H9 (cell line): ENCODE measurements around the gene SELPLG. TPM values are rescaled to one million over a fixed set of nuclear protein-coding genes. Genes with fewer than 3 reads are reported as not detected.

Experiments
- DNase-seq: peaks from one replicate; pipeline ENCODE4 v3.0.0-alpha.2; 2017
- H2AFZ ChIP-seq: one replicate; pipeline ENCODE4 v1.6.1; 2013; ENCODE audit warnings: mild to moderate bottlenecking, low read length, control low read depth, moderate library complexity
- H2AK5ac ChIP-seq: 2 replicates; pipeline ENCODE4 v1.6.1; 2013; ENCODE audit warnings: low read length, control low read depth, mixed read lengths; ENCODE audit not compliant: insufficient read length
- H2BK120ac ChIP-seq: one replicate; pipeline ENCODE4 v1.6.1; 2013; ENCODE audit warnings: low read depth, mild to moderate bottlenecking, low read length, control low read depth, inconsistent platforms; ENCODE audit not compliant: poor library complexity, severe bottlenecking
- H2BK12ac ChIP-seq: 2 replicates; pipeline ENCODE4 v1.6.1; 2013; ENCODE audit warnings: low read length, control low read depth, mixed read lengths, low read depth; ENCODE audit not compliant: insufficient read length
- H2BK15ac ChIP-seq: 2 replicates; pipeline ENCODE4 v1.6.1; 2013; ENCODE audit warnings: low read depth, low read length, control low read depth
- H2BK20ac ChIP-seq: one replicate; pipeline ENCODE4 v1.6.1; 2013; ENCODE audit warnings: low read depth, mild to moderate bottlenecking, low read length, control low read depth, inconsistent platforms; ENCODE audit not compliant: poor library complexity, severe bottlenecking
- H2BK5ac ChIP-seq: 2 replicates; pipeline ENCODE4 v1.6.1; 2013; ENCODE audit warnings: low read length, control low read depth, mixed read lengths; ENCODE audit not compliant: insufficient read length
- H3K14ac ChIP-seq: 2 replicates; pipeline ENCODE4 v1.6.1; 2013; ENCODE audit warnings: low read length, control low read depth; ENCODE audit not compliant: insufficient read depth
- H3K18ac ChIP-seq: 2 replicates; pipeline ENCODE4 v1.6.1; 2013; ENCODE audit warnings: low read depth, mild to moderate bottlenecking, mixed read lengths, low read length, control low read depth; ENCODE audit not compliant: insufficient read length
- H3K23ac ChIP-seq: 2 replicates; pipeline ENCODE4 v1.6.1; 2013; ENCODE audit warnings: low read length, control low read depth, mixed read lengths, low read depth; ENCODE audit not compliant: insufficient read length
- H3K23me2 ChIP-seq: 2 replicates; pipeline ENCODE4 v1.6.1; 2013; ENCODE audit warnings: low read depth, mild to moderate bottlenecking, mixed read lengths, low read length, control low read depth; ENCODE audit not compliant: insufficient read length, poor library complexity, severe bottlenecking
- H3K27ac ChIP-seq: 2 replicates; pipeline ENCODE4 v1.5.1; 2013; ENCODE audit warnings: low read length, control low read depth, mixed read lengths, low read depth; ENCODE audit not compliant: insufficient read length
- H3K27me3 ChIP-seq: 2 replicates; pipeline ENCODE4 v1.6.1; 2013; ENCODE audit warnings: low read length, control low read depth, inconsistent platforms; ENCODE audit not compliant: insufficient read depth
- H3K4ac ChIP-seq: 2 replicates; pipeline ENCODE4 v1.6.1; 2013; ENCODE audit warnings: low read depth, mild to moderate bottlenecking, control low read depth, inconsistent platforms, low read length, moderate library complexity
- H3K4me1 ChIP-seq: 2 replicates; pipeline ENCODE4 v1.6.1; 2013; ENCODE audit warnings: low read length, control low read depth, inconsistent platforms; ENCODE audit not compliant: insufficient read depth
- H3K4me2 ChIP-seq: 2 replicates; pipeline ENCODE4 v1.6.1; 2013; ENCODE audit warnings: low read length, control low read depth, mixed read lengths; ENCODE audit not compliant: insufficient read length, insufficient read depth
- H3K56ac ChIP-seq: 2 replicates; pipeline ENCODE4 v1.6.1; 2013; ENCODE audit warnings: low read depth, mild to moderate bottlenecking, mixed read lengths, low read length, control low read depth; ENCODE audit not compliant: insufficient read length
- H3K79me1 ChIP-seq: 2 replicates; pipeline ENCODE4 v1.6.1; 2013; ENCODE audit warnings: low read depth, mild to moderate bottlenecking, moderate library complexity, low read length, control low read depth, inconsistent platforms; ENCODE audit not compliant: insufficient read depth, poor library complexity, severe bottlenecking
- H3K79me2 ChIP-seq: 2 replicates; pipeline ENCODE4 v1.6.1; 2013; ENCODE audit warnings: low read length, control low read depth, inconsistent platforms; ENCODE audit not compliant: insufficient read depth
- H3K9ac ChIP-seq: 2 replicates; pipeline ENCODE4 v1.6.1; 2013; ENCODE audit warnings: low read length, control low read depth, mixed read lengths; ENCODE audit not compliant: insufficient read length; ENCODE audit errors: extremely low read depth
- H3K9me3 ChIP-seq: one replicate; pipeline ENCODE4 v1.6.1; 2013; ENCODE audit warnings: low read depth, low read length, inconsistent platforms; ENCODE audit not compliant: control insufficient read depth
- H3T11ph ChIP-seq: one replicate; pipeline ENCODE4 v1.6.1; 2013; ENCODE audit warnings: mild to moderate bottlenecking, low read length, control low read depth, inconsistent platforms
- H4K20me1 ChIP-seq: one replicate; pipeline ENCODE4 v1.6.1; 2013; ENCODE audit not compliant: control insufficient read depth, insufficient read length, insufficient read depth
- H4K5ac ChIP-seq: 2 replicates; pipeline ENCODE4 v1.6.1; 2013; ENCODE audit warnings: low read depth, mild to moderate bottlenecking, mixed read lengths, low read length, control low read depth; ENCODE audit not compliant: insufficient read length
- H4K8ac ChIP-seq: replicated peaks from 2 replicates; pipeline ENCODE4 v1.6.1; 2013; ENCODE audit warnings: low read length, control low read depth, mixed read lengths, low read depth; ENCODE audit not compliant: insufficient read length
- H4K91ac ChIP-seq: 2 replicates; pipeline ENCODE4 v1.6.1; 2013; ENCODE audit warnings: low read depth, mild to moderate bottlenecking, moderate library complexity, mixed read lengths, low read length, control low read depth; ENCODE audit not compliant: insufficient read length
- H3K27ac Mint-ChIP-seq, 3 experiments: 2 replicates in 2 of 3; 3 replicates in 1 of 3; pipeline ENCODE4 v1.8.0; 2020 to 2021; ENCODE audit warnings: mixed read lengths in 3 of 3, mild to moderate bottlenecking in 1 of 3, moderate library complexity in 1 of 3
- H3K27me3 Mint-ChIP-seq: 2 replicates; pipeline ENCODE4 v1.8.0; 2021; ENCODE audit warnings: low read depth, mild to moderate bottlenecking, moderate library complexity, mixed read lengths
- H3K36me3 Mint-ChIP-seq, 3 experiments: 2 replicates in 2 of 3; 3 replicates in 1 of 3; pipeline ENCODE4 v1.8.0; 2020 to 2021; ENCODE audit warnings: low read depth in 3 of 3, mixed read lengths in 3 of 3; ENCODE audit not compliant: insufficient read depth in 1 of 3
- H3K4me1 Mint-ChIP-seq, 2 experiments: 2 replicates each; pipeline ENCODE4 v1.8.0; 2020; ENCODE audit warnings: mixed read lengths in 2 of 2
- H3K4me3 Mint-ChIP-seq, 2 experiments: 2 replicates in 1 of 2; 3 replicates in 1 of 2; pipeline ENCODE4 v1.8.0; 2020 to 2021; ENCODE audit warnings: mild to moderate bottlenecking in 2 of 2, mixed read lengths in 2 of 2, moderate library complexity in 1 of 2
- H3K9me3 Mint-ChIP-seq, 2 experiments: 2 replicates in 1 of 2; 3 replicates in 1 of 2; pipeline ENCODE4 v1.8.0; 2020; ENCODE audit warnings: mild to moderate bottlenecking in 2 of 2, mixed read lengths in 2 of 2, moderate library complexity in 1 of 2
- CTCF ChIP-seq: fragments of 200-600 bp; sonication (generic); conservative IDR thresholded peaks from 3 replicates; pipeline ENCODE4 v1.8.0; 2021; ENCODE audit warnings: antibody characterized with exemption, mild to moderate bottlenecking
- WGBS: extraction: QIAGEN DNeasy Blood & Tissue Kit; methylation state at CpG from one replicate; pipeline ENCODE4 v1.1.7; 2013; ENCODE audit warnings: missing lambda C conversion rate, low lambda C conversion rate, mixed read lengths; ENCODE audit not compliant: insufficient read length; ENCODE audit errors: extremely low coverage; 5-methylcytosine and 5-hydroxymethylcytosine counted together
- total RNA-seq: library from RNA; stranded (reverse); gene quantifications from 2 replicates; pipeline ENCODE4 v1.2.1, GENCODE V29; 2021

The SELPLG gene
- total RNA-seq, 1 experiment from 2014 or later: 0.15 TPM

DNA sequence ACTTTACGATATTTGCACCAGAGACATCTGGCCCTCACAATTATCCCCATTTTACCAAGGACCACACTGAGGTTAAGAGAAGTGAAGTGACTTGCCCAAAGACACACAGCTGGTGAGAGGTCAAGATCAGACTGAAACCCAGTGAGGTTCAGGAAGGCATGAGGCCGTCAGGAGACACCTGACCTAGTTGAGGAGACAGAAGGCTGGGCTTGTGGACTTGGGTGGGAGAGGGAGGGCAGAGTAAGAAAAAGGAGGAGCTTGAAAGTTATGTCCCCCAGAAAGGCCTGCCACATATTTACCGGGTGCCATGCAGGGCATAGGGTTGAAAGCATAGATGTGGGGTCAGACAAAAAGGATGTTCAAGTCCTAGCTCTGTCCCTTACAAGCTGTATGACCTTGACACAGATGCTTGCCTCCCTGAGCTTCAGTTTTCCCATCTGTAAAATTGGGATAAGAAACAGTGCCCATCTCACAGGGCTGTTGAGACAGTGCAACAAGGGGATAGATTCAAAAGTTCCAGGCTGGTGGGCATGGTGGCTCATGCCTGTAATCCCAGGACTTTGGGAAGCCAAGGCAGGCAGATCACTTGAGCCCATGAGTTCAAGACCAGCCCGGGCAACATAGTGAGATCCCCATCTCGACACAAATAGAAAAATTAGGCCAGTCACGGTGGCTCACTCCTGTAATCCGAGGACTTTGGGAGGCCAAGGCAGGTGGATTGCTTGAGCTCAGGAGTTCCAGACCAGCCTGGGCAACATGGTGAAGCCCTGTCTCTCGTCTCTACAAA lies 6.4 kb downstream of the SELPLG start:
- no peak overlapping the region for H3K56ac ChIP-seq
- no peaks in the 10 kb centered on the region for H4K20me1 ChIP-seq
- Mint-ChIP-seq H3K4me3 (no peak overlapping the region), H3K36me3 (peaks cover 0 to 2% (median 0%) of the 10 kb centered on the region in 3 experiments; a peak in 2 of 7 replicates), H3K27me3 (no peaks in the 10 kb centered on the region), H3K4me1 (peaks cover 24 to 31% of the 10 kb centered on the region in 2 experiments), H3K9me3 (no peaks in the 10 kb centered on the region; a peak in 2 of 5 replicates), H3K27ac (peak overlapping the region in 1 of 3 experiments; percentile 60; a peak in 1 of 7 replicates)
- no peak overlapping the region for H3K9ac ChIP-seq
- H2AFZ ChIP-seq: no peak overlapping the region
- no peak overlapping the region for H3K14ac ChIP-seq
- no peak overlapping the region for H3T11ph ChIP-seq
- H3K4me1 ChIP-seq: peaks cover 3% of the 10 kb centered on the region; the same call in 1 of the 2 replicates
- no peak for DNase-seq
- H3K4ac ChIP-seq: no peak overlapping the region
- H3K79me1 ChIP-seq: no peaks in the 10 kb centered on the region
- no peak overlapping the region for H4K91ac ChIP-seq
- H3K18ac ChIP-seq: no peak overlapping the region
- TF ChIP-seq CTCF: no peak
- no peak overlapping the region for H3K27ac ChIP-seq
- H2BK12ac ChIP-seq: no peak overlapping the region
- H3K23me2 ChIP-seq: no peaks in the 10 kb centered on the region
- no peak overlapping the region for H2BK5ac ChIP-seq
- no peak overlapping the region for H4K8ac ChIP-seq
- H2AK5ac ChIP-seq: no peak overlapping the region
- no CpG with 5 or more reads among the region's 8 CpGs for WGBS
- H2BK20ac ChIP-seq: no peak overlapping the region
- H2BK15ac ChIP-seq: no peak overlapping the region
- H3K23ac ChIP-seq: no peak overlapping the region
- H3K27me3 ChIP-seq: no peaks in the 10 kb centered on the region
- no peak overlapping the region for H3K4me2 ChIP-seq
- H2BK120ac ChIP-seq: no peak overlapping the region
- no peaks in the 10 kb centered on the region for H3K9me3 ChIP-seq
- no peaks in the 10 kb centered on the region for H3K79me2 ChIP-seq
- H4K5ac ChIP-seq: no peak overlapping the region
